GM08714 (cell line): ENCODE results near the gene NSMF.

ENCODE experiments used
- H3K4me3 ChIP-seq: fragments of 200-500 bp; sonication (Bioruptor generic); 2 replicates; pipeline ENCODE4 v1.5.1; 2014; ENCODE audit warnings: mild to moderate bottlenecking, low read length, inconsistent platforms
- ZNF274 ChIP-seq: IDR thresholded peaks from 2 replicates; pipeline ENCODE4 v1.6.1; 2012; ENCODE audit warnings: mild to moderate bottlenecking, low read depth, low read length

Gene NSMF

GRCh38 chr9:137486141-137486490 is 27.0 kb upstream of the NSMF start:
- no peak overlapping the region for H3K4me3 ChIP-seq
- TF ChIP-seq ZNF274 = no peak

GRCh38 chr9:137485343-137486140 is 26.4 kb upstream of the NSMF start:
- TF ChIP-seq ZNF274 = no peak
- H3K4me3 ChIP-seq = no peak overlapping the region

GRCh38 chr9:137484551-137485315 is 25.6 kb upstream of the NSMF start:
- no peak overlapping the region for H3K4me3 ChIP-seq
- no peak for TF ChIP-seq ZNF274

GRCh38 chr9:137482094-137482781 is 23.1 kb upstream of the NSMF start:
- no peak for TF ChIP-seq ZNF274

GRCh38 chr9:137480686-137481683 is 21.9 kb upstream of the NSMF start:
- TF ChIP-seq ZNF274 = no peak
- no peak overlapping the region for H3K4me3 ChIP-seq

More at GRCh38 chr9:137482094-137482781, 23.1 kb upstream of the NSMF start:
- no peak overlapping the region for H3K4me3 ChIP-seq

- no peak overlapping the region for H3K4me3 ChIP-seq
- TF ChIP-seq ZNF274 = no peak
Observed at GRCh38 chr9:137479892-137480685, 21.0 kb upstream of the NSMF start.

- TF ChIP-seq ZNF274 = no peak
- H3K4me3 ChIP-seq = no peak overlapping the region
Observed at GRCh38 chr9:137478962-137479861, 20.1 kb upstream of the NSMF start.

GRCh38 chr9:137478613-137478961 is 19.5 kb upstream of the NSMF start:
- no peak overlapping the region for H3K4me3 ChIP-seq
- no peak for TF ChIP-seq ZNF274

- TF ChIP-seq ZNF274 = no peak
- no peak overlapping the region for H3K4me3 ChIP-seq
Observed at GRCh38 chr9:137477778-137478612, 18.9 kb upstream of the NSMF start.

- no peak for TF ChIP-seq ZNF274
Observed at GRCh38 chr9:137476856-137477255, 17.7 kb upstream of the NSMF start.

GRCh38 chr9:137475666-137476065 is 16.5 kb upstream of the NSMF start:
- no peak for TF ChIP-seq ZNF274
- no peak overlapping the region for H3K4me3 ChIP-seq

More at GRCh38 chr9:137476856-137477255, 17.7 kb upstream of the NSMF start:
- H3K4me3 ChIP-seq = no peak overlapping the region
